ENCODE data around the gene AP1M2. TPM values are rescaled to one million over a fixed set of nuclear protein-coding genes. Genes with fewer than 3 reads are reported as not detected.

AP1M2 gene
- total RNA-seq, 1 experiment from 2014 or later = not detected

DNA sequence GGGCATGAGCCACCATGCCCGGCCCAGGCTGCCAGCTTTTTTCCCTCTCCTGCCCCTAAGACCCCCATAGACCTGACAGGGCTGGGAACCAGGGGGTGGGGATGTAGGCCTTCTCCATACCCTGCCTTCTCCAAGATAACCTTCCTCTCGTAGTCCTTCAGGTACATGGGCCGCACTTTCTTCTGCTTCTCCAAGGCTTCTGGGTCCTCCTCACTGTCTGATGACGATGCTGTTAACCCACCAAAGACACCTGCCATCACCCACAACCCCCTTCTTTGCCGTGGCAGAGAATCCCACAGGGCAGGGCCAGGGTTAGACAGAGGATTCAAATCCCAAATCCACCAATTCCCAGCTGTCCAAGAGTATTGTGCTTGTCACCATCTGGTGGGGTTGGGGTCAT is 24.5 kb downstream of the AP1M2 start:
- Histone ChIP-seq H3K36me3 (ENCODE audit: insufficient read depth, low read length) (peaks cover 27% of the 10 kb centered on the region), H3K79me2 (ENCODE audit: low read length) (peaks cover 20% of the 10 kb centered on the region)
- no peak for DNase-seq

DNA sequence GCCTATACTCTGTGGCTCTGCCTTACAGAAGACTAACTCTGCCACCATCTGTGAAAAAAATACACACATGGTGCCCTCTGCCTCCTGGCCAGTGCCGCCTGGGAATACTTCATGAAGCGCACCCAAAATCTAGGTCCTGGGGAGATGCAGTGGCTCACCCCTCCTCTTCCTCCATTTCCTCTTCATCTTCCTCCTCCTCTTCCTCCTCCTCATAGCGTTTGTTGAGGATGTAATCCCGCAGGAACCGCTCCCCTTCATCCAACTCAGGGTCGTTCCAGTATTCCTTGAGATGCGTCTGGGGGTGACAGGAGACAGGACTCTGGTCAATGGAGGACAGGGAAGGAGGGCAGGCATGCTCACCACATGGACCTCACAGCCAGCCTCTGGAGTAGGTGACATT is 27.0 kb downstream of the AP1M2 start:
- peaks cover 14% of the 10 kb centered on the region for H3K79me2 ChIP-seq (ENCODE audit: low read length)
- no peak overlapping the region for H3K4me3 ChIP-seq (ENCODE audit: low read length)
- no peak overlapping the region for H3K27ac ChIP-seq (ENCODE audit: low read length)
- no peaks in the 10 kb centered on the region for H3K9me3 ChIP-seq (ENCODE audit: low read length)
- DNase-seq = no peak
- H3K4me1 ChIP-seq (ENCODE audit: low read length) = peaks cover 9% of the 10 kb centered on the region
- no peaks in the 10 kb centered on the region for H3K27me3 ChIP-seq (ENCODE audit: low read length)
- H2AFZ ChIP-seq (ENCODE audit: low read length) = no peak overlapping the region
- no peak overlapping the region for H3K4me2 ChIP-seq (ENCODE audit: low read depth, low read length, poor library complexity, severe bottlenecking)
- H3K9me2 ChIP-seq (replicated peaks; ENCODE audit: insufficient read depth, low read length) = no peaks in the 10 kb centered on the region
- H4K20me1 ChIP-seq (ENCODE audit: insufficient read depth, low read depth, low read length) = peaks cover 6% of the 10 kb centered on the region; the same call in 1 of the 2 replicates
- H3K36me3 ChIP-seq (ENCODE audit: insufficient read depth, low read length) = peaks cover 30% of the 10 kb centered on the region
- H3K9ac ChIP-seq (ENCODE audit: low read length) = no peak overlapping the region

More for the DNA sequence above, 24.5 kb downstream of the AP1M2 start:
- Histone ChIP-seq H3K27me3 (ENCODE audit: low read length) (no peaks in the 10 kb centered on the region), H3K4me1 (ENCODE audit: low read length) (peaks cover 24% of the 10 kb centered on the region), H3K9me3 (ENCODE audit: low read length) (no peaks in the 10 kb centered on the region), H3K4me3 (ENCODE audit: low read length) (no peak overlapping the region), H3K27ac (ENCODE audit: low read length) (no peak overlapping the region), H3K9ac (ENCODE audit: low read length) (no peak overlapping the region), H3K4me2 (ENCODE audit: low read depth, low read length, poor library complexity, severe bottlenecking) (no peak overlapping the region), H2AFZ (ENCODE audit: low read length) (no peak overlapping the region), H3K9me2 (replicated peaks; ENCODE audit: insufficient read depth, low read length) (no peaks in the 10 kb centered on the region), H4K20me1 (ENCODE audit: insufficient read depth, low read depth, low read length) (peaks cover 6% of the 10 kb centered on the region; the same call in 1 of the 2 replicates)

DNA sequence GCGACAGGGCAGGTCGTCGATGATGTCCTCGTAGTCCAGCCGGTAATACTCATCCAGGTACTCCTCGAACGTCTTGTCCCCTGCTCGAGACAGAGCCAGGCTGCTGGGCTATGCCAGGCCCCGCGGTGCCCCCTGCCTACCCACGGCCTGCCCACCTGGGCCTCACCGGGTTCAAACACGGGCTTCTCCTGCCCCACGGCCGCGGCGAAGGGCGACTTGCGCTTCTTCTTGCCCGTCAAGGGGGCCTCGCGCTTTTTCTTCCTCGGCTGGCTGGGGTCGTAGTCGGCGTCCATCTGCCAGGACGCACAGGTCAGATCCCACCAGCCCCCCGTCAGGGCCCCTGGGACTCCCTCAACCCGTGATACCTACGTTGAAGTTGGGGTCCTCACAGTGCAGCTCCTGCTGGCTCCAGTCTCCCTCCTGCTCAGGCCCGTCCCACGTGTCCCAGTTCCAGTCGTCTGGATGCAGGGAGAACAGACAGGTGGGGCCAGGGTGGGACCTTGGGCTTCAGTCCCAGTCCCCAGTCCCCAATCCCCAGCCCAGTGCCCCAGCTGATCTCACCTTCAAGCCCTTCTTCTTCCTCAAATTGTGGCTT is 29.4 kb downstream of the AP1M2 start:
- Histone ChIP-seq H3K9ac (ENCODE audit: low read length) (no peak overlapping the region), H3K36me3 (ENCODE audit: insufficient read depth, low read length) (peaks cover 31% of the 10 kb centered on the region), H3K9me3 (ENCODE audit: low read length) (no peaks in the 10 kb centered on the region), H3K79me2 (ENCODE audit: low read length) (no peaks in the 10 kb centered on the region), H3K27ac (ENCODE audit: low read length) (no peak overlapping the region), H3K4me2 (ENCODE audit: low read depth, low read length, poor library complexity, severe bottlenecking) (no peak overlapping the region), H3K27me3 (ENCODE audit: low read length) (no peaks in the 10 kb centered on the region), H3K4me1 (ENCODE audit: low read length) (no peaks in the 10 kb centered on the region), H3K4me3 (ENCODE audit: low read length) (no peak overlapping the region), H3K9me2 (replicated peaks; ENCODE audit: insufficient read depth, low read length) (no peaks in the 10 kb centered on the region), H4K20me1 (ENCODE audit: insufficient read depth, low read depth, low read length) (peaks cover 6% of the 10 kb centered on the region; the same call in 1 of the 2 replicates), H2AFZ (ENCODE audit: low read length) (no peak overlapping the region)
- DNase-seq = no peak

DNA sequence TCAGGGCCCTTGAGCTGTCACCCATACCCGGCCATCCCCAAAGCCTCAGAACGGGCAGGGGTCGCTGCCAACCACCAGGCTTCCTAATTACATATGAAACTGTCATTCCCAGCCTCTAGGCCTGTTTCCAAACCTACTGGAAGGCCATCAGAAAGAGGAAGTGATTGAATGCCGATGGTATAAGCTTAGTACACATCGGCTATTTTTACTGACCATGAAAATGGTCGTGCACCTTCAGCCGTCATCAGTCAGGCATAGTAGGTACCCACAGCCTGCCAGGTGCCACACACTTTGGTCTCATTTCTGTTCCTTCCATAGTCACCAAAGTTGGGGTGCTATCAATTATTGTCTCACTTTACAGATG is 31.5 kb downstream of the AP1M2 start:
- Histone ChIP-seq H3K4me1 (ENCODE audit: low read length) (no peaks in the 10 kb centered on the region), H3K36me3 (ENCODE audit: insufficient read depth, low read length) (peaks cover 30% of the 10 kb centered on the region), H3K9ac (ENCODE audit: low read length) (no peak overlapping the region), H3K4me2 (ENCODE audit: low read depth, low read length, poor library complexity, severe bottlenecking) (no peak overlapping the region), H3K4me3 (ENCODE audit: low read length) (no peak overlapping the region), H3K79me2 (ENCODE audit: low read length) (no peaks in the 10 kb centered on the region), H2AFZ (ENCODE audit: low read length) (no peak overlapping the region), H4K20me1 (ENCODE audit: insufficient read depth, low read depth, low read length) (0 out of 2 replicates have a peak, but pooled peaks cover 6% of the 10 kb centered on the region), H3K9me2 (replicated peaks; ENCODE audit: insufficient read depth, low read length) (no peaks in the 10 kb centered on the region), H3K9me3 (ENCODE audit: low read length) (no peaks in the 10 kb centered on the region), H3K27ac (ENCODE audit: low read length) (no peak overlapping the region), H3K27me3 (ENCODE audit: low read length) (no peaks in the 10 kb centered on the region)
- DNase-seq = no peak

DNA sequence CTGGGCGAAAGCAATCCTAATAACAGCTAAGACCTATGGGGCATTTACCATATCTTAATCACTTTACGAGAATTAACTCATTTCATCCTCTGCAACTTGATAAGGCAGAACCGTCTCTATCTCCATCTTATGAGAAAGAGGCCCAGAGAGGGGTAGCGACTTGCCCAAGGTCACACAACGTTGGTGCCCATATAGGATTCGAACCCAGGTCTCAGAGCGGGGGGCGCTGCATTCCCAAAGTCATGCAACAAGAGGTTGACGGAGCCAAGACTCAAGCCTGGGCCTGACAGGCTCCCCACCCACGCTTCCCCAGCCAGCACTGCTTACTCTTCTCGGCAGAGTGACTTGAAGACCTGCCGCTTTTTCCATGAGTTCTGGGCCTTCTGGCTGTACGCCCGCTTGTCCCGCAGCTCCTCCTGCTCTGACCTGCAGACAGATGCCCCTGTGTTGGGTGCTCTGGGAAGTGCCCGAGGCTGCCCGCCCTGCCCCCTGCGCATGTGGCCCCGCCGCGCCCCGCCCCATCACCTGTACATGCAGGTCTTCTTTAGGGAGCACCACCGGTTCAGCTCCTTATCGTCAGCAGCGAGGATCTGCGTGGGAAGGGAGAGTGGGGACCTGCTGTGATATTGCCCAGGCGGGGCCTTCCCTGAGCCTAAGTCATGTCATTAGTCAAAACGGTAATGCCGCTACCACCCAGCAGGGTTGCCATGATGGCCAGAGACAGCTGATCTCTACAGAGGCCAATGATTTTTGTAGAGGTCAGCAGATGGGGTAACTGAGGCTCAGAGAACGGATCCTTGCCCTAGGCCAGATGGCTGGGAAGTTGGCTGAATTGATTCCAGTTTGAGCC is 32.1 kb downstream of the AP1M2 start:
- no peaks in the 10 kb centered on the region for H3K4me1 ChIP-seq (ENCODE audit: low read length)
- no peak for DNase-seq
- H3K4me2 ChIP-seq (ENCODE audit: low read depth, low read length, poor library complexity, severe bottlenecking) = no peak overlapping the region

DNA sequence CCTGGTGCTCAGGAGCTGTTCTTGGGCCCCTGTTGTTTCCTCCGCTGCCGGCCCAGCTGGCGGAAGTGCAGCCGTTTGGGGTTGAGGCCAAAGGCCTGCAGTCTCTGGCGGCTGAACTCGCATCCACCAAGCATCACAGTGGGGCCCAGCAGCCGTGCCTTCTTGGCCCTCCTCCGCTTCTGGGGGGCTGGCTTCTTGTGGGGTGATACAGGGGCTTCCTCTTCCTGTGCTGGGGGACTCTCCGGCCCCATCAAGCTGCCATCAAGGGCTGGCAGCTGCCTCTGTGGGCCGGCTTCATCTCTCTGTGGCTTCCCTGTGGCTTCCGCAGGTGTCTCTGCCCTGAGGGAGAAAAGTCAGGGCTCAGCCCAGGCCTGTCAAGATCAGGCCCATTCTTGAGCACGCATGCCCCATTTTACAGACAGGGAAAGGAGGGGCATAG is 33.1 kb downstream of the AP1M2 start:
- no peaks in the 10 kb centered on the region for H3K9me3 ChIP-seq (ENCODE audit: low read length)
- no peaks in the 10 kb centered on the region for H3K9me2 ChIP-seq (replicated peaks; ENCODE audit: insufficient read depth, low read length)
- no peak overlapping the region for H2AFZ ChIP-seq (ENCODE audit: low read length)
- H3K36me3 ChIP-seq (ENCODE audit: insufficient read depth, low read length) = peaks cover 19% of the 10 kb centered on the region
- no peak overlapping the region for H3K4me3 ChIP-seq (ENCODE audit: low read length)
- no peaks in the 10 kb centered on the region for H3K79me2 ChIP-seq (ENCODE audit: low read length)
- H3K27me3 ChIP-seq (ENCODE audit: low read length) = no peaks in the 10 kb centered on the region
- H3K27ac ChIP-seq (ENCODE audit: low read length) = no peak overlapping the region
- H3K9ac ChIP-seq (ENCODE audit: low read length) = no peak overlapping the region
- H4K20me1 ChIP-seq (ENCODE audit: insufficient read depth, low read depth, low read length) = no peaks in the 10 kb centered on the region
- H3K4me2 ChIP-seq (ENCODE audit: low read depth, low read length, poor library complexity, severe bottlenecking) = no peak overlapping the region
- no peaks in the 10 kb centered on the region for H3K4me1 ChIP-seq (ENCODE audit: low read length)
- no peak for DNase-seq

More for the DNA sequence above, 32.1 kb downstream of the AP1M2 start:
- Histone ChIP-seq H3K79me2 (ENCODE audit: low read length) (no peaks in the 10 kb centered on the region), H3K27ac (ENCODE audit: low read length) (no peak overlapping the region), H3K9ac (ENCODE audit: low read length) (no peak overlapping the region), H3K9me3 (ENCODE audit: low read length) (no peaks in the 10 kb centered on the region), H3K4me3 (ENCODE audit: low read length) (no peak overlapping the region), H3K27me3 (ENCODE audit: low read length) (no peaks in the 10 kb centered on the region), H2AFZ (ENCODE audit: low read length) (no peak overlapping the region), H3K9me2 (replicated peaks; ENCODE audit: insufficient read depth, low read length) (no peaks in the 10 kb centered on the region), H4K20me1 (ENCODE audit: insufficient read depth, low read depth, low read length) (0 out of 2 replicates have a peak, but pooled peaks cover 6% of the 10 kb centered on the region), H3K36me3 (ENCODE audit: insufficient read depth, low read length) (peaks cover 26% of the 10 kb centered on the region)

DNA sequence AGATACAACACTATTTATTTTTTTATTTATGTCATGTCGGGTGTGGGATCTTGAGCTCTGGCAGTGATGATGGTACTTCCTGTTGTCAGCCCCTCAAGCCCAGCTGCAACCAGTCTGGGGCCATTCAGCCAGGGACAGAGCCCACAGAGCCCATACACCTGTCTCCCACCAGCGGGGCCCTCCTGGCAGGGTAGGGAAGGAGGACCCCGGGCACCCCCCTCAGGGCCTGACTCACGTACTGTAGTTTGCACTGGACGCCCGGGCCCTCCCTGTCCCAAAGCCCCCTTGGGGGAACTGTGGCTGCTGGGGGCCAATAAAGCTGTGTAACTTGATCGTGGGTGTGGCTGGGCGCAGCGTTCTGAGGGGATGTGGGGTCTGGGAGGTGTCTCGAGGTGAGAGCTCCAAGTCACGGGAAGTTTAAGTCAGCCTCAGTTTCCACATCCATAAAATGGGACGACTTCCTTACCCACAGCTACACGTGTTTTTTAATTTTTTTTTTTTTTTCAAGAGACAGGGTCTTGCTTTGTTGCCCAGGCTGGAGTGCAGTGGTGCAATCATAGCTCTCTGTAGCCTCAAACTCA is 33.9 kb downstream of the AP1M2 start:
- Histone ChIP-seq H4K20me1 (ENCODE audit: insufficient read depth, low read depth, low read length) (no peaks in the 10 kb centered on the region), H3K79me2 (ENCODE audit: low read length) (no peaks in the 10 kb centered on the region), H3K27me3 (ENCODE audit: low read length) (no peaks in the 10 kb centered on the region), H3K27ac (ENCODE audit: low read length) (no peak overlapping the region), H3K4me3 (ENCODE audit: low read length) (no peak overlapping the region), H2AFZ (ENCODE audit: low read length) (no peak overlapping the region), H3K9ac (ENCODE audit: low read length) (no peak overlapping the region), H3K9me2 (replicated peaks; ENCODE audit: insufficient read depth, low read length) (no peaks in the 10 kb centered on the region), H3K4me2 (ENCODE audit: low read depth, low read length, poor library complexity, severe bottlenecking) (no peak overlapping the region), H3K9me3 (ENCODE audit: low read length) (no peaks in the 10 kb centered on the region), H3K36me3 (ENCODE audit: insufficient read depth, low read length) (peaks cover 26% of the 10 kb centered on the region), H3K4me1 (ENCODE audit: low read length) (no peaks in the 10 kb centered on the region)
- peak; percentile 68 for DNase-seq

DNA sequence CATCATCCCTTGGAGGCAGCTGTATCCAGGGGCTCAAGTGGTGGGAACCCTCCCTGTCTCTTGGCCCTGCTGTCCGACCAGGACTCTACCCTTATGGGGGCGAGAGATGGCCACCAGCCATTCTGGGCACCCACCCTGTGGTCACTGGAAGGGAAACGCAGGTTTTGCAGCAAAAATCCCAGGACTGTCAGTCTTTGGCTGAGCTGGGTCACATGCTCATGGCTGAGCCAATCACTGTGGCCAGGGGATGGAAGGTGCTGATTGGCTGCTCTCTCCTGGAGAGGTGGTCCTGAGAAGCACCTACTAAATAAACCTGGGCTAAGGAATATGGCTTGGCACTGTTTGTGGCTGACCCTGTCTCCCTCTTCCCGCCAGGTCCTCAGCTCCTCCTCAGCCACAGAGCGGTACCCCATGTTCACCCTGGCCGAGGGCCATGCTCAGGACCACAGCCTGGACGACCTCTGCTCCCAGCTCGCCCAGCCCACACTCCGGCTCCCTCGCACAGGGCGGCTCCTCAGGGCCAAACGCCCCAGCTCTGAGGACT is 34.5 kb downstream of the AP1M2 start:
- DNase-seq = peak; percentile 87
- H3K79me2 ChIP-seq (ENCODE audit: low read length) = no peaks in the 10 kb centered on the region
- H3K36me3 ChIP-seq (ENCODE audit: insufficient read depth, low read length) = peaks cover 26% of the 10 kb centered on the region
- no peaks in the 10 kb centered on the region for H3K9me2 ChIP-seq (replicated peaks; ENCODE audit: insufficient read depth, low read length)
- H3K9me3 ChIP-seq (ENCODE audit: low read length) = no peaks in the 10 kb centered on the region
- no peak overlapping the region for H3K27ac ChIP-seq (ENCODE audit: low read length)
- no peaks in the 10 kb centered on the region for H3K4me1 ChIP-seq (ENCODE audit: low read length)
- no peak overlapping the region for H3K4me3 ChIP-seq (ENCODE audit: low read length)
- H4K20me1 ChIP-seq (ENCODE audit: insufficient read depth, low read depth, low read length) = no peaks in the 10 kb centered on the region
- H3K4me2 ChIP-seq (ENCODE audit: low read depth, low read length, poor library complexity, severe bottlenecking) = no peak overlapping the region
- H3K27me3 ChIP-seq (ENCODE audit: low read length) = no peaks in the 10 kb centered on the region
- no peak overlapping the region for H2AFZ ChIP-seq (ENCODE audit: low read length)
- no peak overlapping the region for H3K9ac ChIP-seq (ENCODE audit: low read length)

All from Karpas-422 (cell line).